T-helper 2 cell treated with Interferon-gamma antibody and Interleukin-4, amounts not matched to agents 5 μg/mL and 100 μg/mL, for 36 hours (primary cell): Measurements from ENCODE around the gene CD1E.

ENCODE experiments used
- DNase-seq: peaks from one replicate; pipeline ENCODE4 v3.0.0; 2021; ENCODE audit warnings: low spot score
- H3K27ac Mint-ChIP-seq: one replicate; pipeline ENCODE4 v1.8.0; 2021; ENCODE audit warnings: mild to moderate bottlenecking, mixed read lengths
- H3K27me3 Mint-ChIP-seq: one replicate; pipeline ENCODE4 v1.8.0; 2021; ENCODE audit warnings: low read depth, mixed read lengths
- H3K36me3 Mint-ChIP-seq: one replicate; pipeline ENCODE4 v1.8.0; 2021; ENCODE audit warnings: low read depth, mixed read lengths
- H3K4me1 Mint-ChIP-seq: one replicate; pipeline ENCODE4 v1.8.0; 2021; ENCODE audit warnings: low read depth, mixed read lengths
- H3K4me3 Mint-ChIP-seq: one replicate; pipeline ENCODE4 v1.8.0; 2022; ENCODE audit warnings: mild to moderate bottlenecking, moderate library complexity, mixed read lengths
- H3K9me3 Mint-ChIP-seq: one replicate; pipeline ENCODE4 v1.8.0; 2021; ENCODE audit warnings: mixed read lengths

The CD1E gene

DNA sequence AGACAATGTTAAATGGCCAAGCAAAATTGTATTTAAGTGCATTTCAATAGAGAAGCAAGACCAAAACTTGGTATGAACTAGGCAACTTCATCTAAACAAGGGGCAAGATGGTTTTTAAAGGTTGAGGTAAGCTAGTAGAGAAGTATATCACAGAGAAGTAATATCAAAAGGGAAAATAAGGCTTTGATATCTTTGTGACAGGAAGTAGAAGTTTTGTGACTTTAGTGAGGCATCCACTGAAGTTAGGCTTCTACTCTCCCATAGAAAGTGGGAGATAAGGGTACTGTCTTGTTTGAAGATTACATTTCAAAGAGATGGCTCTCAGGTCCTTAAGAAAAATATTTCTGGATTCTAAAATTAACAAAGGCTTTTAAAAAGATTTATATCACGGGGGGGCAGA is 36.6 kb downstream of the CD1E start:
- Mint-ChIP-seq H3K4me3 (no peak overlapping the region), H3K4me1 (no peaks in the 10 kb centered on the region), H3K36me3 (no peaks in the 10 kb centered on the region), H3K27ac (no peak overlapping the region), H3K9me3 (no peaks in the 10 kb centered on the region), H3K27me3 (peaks cover 1% of the 10 kb centered on the region)
- no peak for DNase-seq

GRCh38 chr1:158391099-158391498 is 37.4 kb downstream of the CD1E start:
- H3K4me1 Mint-ChIP-seq: no peaks in the 10 kb centered on the region
- peaks cover 4% of the 10 kb centered on the region for H3K27me3 Mint-ChIP-seq
- no peaks in the 10 kb centered on the region for H3K36me3 Mint-ChIP-seq
- H3K27ac Mint-ChIP-seq: no peak overlapping the region
- DNase-seq: no peak
- H3K4me3 Mint-ChIP-seq: no peak overlapping the region
- no peaks in the 10 kb centered on the region for H3K9me3 Mint-ChIP-seq

DNA sequence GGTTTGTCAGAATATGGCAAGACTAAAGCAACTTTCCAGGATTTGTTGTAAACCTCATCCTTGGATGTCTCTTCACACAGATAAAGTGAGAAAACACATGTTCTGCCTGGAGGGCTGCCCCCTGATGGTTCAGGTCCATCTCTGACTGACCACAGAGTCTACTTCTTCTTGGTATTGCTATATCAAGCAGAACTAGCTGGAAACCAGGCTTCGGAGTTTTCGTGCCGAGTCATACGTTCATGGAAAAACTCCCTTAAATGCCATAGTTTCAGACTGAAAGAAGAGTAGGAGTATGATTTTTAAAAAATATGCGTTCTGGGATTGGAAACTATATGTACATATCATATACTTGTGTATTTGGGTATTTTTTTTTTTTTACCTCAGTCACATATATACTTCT is 39.8 kb downstream of the CD1E start:
- DNase-seq: no peak
- no peak overlapping the region for H3K4me3 Mint-ChIP-seq
- no peaks in the 10 kb centered on the region for H3K36me3 Mint-ChIP-seq
- H3K9me3 Mint-ChIP-seq: no peaks in the 10 kb centered on the region
- peaks cover 4% of the 10 kb centered on the region for H3K27me3 Mint-ChIP-seq
- no peak overlapping the region for H3K27ac Mint-ChIP-seq
- H3K4me1 Mint-ChIP-seq: no peaks in the 10 kb centered on the region

- Mint-ChIP-seq H3K27me3 (peaks cover 14% of the 10 kb centered on the region), H3K36me3 (no peaks in the 10 kb centered on the region), H3K4me1 (peaks cover 3% of the 10 kb centered on the region), H3K27ac (no peak overlapping the region), H3K4me3 (no peak overlapping the region), H3K9me3 (no peaks in the 10 kb centered on the region)
- no peak for DNase-seq
Measured at GRCh38 chr1:158396646-158397045, 43.0 kb downstream of the CD1E start.

DNA sequence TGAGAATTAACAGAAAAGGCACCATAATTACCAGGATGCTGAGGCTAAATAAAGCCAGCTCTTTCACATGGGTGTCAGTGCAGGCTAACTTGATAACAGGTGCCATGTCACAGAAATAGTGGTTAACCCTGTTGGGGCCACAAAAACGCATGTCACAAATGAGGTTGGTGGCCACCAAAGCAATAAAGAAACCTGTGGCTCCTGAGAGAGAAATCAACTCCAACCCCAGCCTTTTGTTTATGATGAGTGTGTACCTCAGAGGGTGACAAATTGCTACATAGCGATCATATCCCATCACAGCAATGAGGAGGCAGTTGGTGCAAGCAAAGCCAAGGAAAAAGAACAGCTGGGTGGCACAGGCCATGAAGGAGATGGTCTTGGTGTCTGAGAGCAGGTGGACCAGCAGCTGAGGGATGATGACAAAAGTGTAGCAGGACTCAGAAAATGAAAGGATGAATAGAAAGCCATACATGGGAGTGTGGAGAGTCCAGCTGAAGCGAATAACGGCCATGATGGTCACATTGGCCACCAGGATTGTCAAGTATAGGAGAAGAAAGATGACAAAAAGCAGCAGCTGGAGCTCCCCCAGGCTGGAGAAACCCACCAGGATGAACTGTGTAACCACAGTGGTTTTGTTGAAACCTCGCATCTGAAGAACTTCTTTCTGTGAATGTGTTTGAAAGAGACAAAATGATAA is 45.3 kb downstream of the CD1E start, which contains the start of gene OR10T2:
OR10T2 (minus strand) TSS at position 649 of the 697 bp plus-strand sequence; CDS start at position 649, 0 bp downstream.
- Mint-ChIP-seq H3K9me3 (no peaks in the 10 kb centered on the region), H3K27me3 (peaks cover 24% of the 10 kb centered on the region), H3K4me3 (no peak within 1 kb of the TSS), H3K27ac (no peak within 1 kb of the TSS), H3K36me3 (no peaks in the 10 kb centered on the region), H3K4me1 (peaks cover 3% of the 10 kb centered on the region)
- no peak for DNase-seq

GRCh38 chr1:158400871-158401270 is 47.2 kb downstream of the CD1E start:
- no peaks in the 10 kb centered on the region for H3K36me3 Mint-ChIP-seq
- no peaks in the 10 kb centered on the region for H3K9me3 Mint-ChIP-seq
- H3K4me1 Mint-ChIP-seq: peaks cover 3% of the 10 kb centered on the region
- no peak overlapping the region for H3K4me3 Mint-ChIP-seq
- H3K27me3 Mint-ChIP-seq: peaks cover 21% of the 10 kb centered on the region
- no peak overlapping the region for H3K27ac Mint-ChIP-seq
- DNase-seq: no peak

DNA sequence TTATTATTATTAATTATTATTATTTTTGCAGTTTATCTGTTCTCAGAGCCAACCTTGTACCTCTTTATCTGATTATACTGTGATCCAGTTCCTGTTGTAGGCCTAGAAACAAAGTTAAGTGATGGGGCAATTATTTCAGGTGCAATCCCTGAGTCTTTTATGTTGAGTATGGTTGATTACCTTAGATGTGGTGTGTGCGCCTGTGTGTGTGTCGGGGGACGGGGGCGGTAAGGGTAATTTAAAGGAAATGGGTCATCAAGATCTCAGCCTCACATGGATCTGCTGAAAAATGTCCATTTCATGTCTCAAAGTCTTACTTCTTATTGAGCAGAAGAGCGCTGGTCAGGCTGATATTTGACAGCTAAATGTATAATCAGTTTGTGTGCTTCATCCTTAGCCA is 53.4 kb downstream of the CD1E start:
- no peak for DNase-seq
- no peak overlapping the region for H3K27ac Mint-ChIP-seq
- no peaks in the 10 kb centered on the region for H3K36me3 Mint-ChIP-seq
- no peak overlapping the region for H3K4me3 Mint-ChIP-seq
- H3K4me1 Mint-ChIP-seq: no peaks in the 10 kb centered on the region
- no peaks in the 10 kb centered on the region for H3K9me3 Mint-ChIP-seq
- H3K27me3 Mint-ChIP-seq: peaks cover 6% of the 10 kb centered on the region
